GM10248 (cell line): ENCODE data around the gene PKN2.
A peak's percentile ranks its signal among the peaks of the same experiment; 100 is the strongest.
"Not testable (repeated sequence)": the region's sequence is repeated elsewhere in the genome, so short reads cannot be mapped to it uniquely, and the experiment has no call there.

Experiments
- CTCF ChIA-PET: fragments of 300-600 bp; sonication (Branson Sonifier 250); formaldehyde crosslinking; extraction: SDS; loops from one replicate; lab custom pipeline; 2021; ENCODE audit warnings: antibody characterized with exemption; lab: Yijun Ruan, JAX
- POLR2A ChIA-PET: fragments of 350-650 bp; sonication (Branson Sonifier 250); formaldehyde crosslinking; extraction: SDS; loops from one replicate; lab custom pipeline; 2020; ENCODE audit warnings: antibody characterized with exemption; lab: Yijun Ruan, JAX
- DNase-seq: peaks from one replicate; pipeline ENCODE4 v3.0.0; 2012; ENCODE audit errors: extremely low spot score
- CTCF ChIP-seq: IDR thresholded peaks from 2 replicates; pipeline ENCODE4 v1.5.1; 2012; ENCODE audit warnings: mild to moderate bottlenecking, low read depth; ENCODE audit errors: extremely low read depth, missing control alignments, control extremely low read depth

PKN2 gene

GRCh38 chr1:88875595-88875994, 191.5 kb downstream of the PKN2 start:
- ChIA-PET POLR2A (interaction anchor here (0.5 to 1.1 kb wide), 2 partner anchors 16 to 19 kb away, joined by 3 read pairs; partner anchors contain the start of gene GTF2B), CTCF (interaction anchor here (1.2 to 6.1 kb wide), 7 partner anchors 9 to 266 kb away, joined by 3 to 142 read pairs (median 12); partner anchors contain the start of gene GTF2B)
- DNase-seq: no peak
- TF ChIP-seq CTCF: no peak

GRCh38 chr1:88876573-88877365, 192.7 kb downstream of the PKN2 start:
- CTCF ChIA-PET: interaction anchor here (0.7 to 6.1 kb wide), 27 partner anchors 8 to 697 kb away, joined by 3 to 142 read pairs (median 4); partner anchors contain the start of genes GTF2B and PKN2
- POLR2A ChIA-PET: interaction anchor here (1.0 kb wide), 1 partner anchor 13 kb away, joined by 6 read pairs; no protein-coding TSS in a partner anchor
- no peak for DNase-seq
- no peak for TF ChIP-seq CTCF

GRCh38 chr1:88877382-88877825, 193.3 kb downstream of the PKN2 start:
- TF ChIP-seq CTCF: peak; percentile 49
- ChIA-PET POLR2A (interaction anchor here (2.1 kb wide), 1 partner anchor 14 kb away, joined by 7 read pairs; the partner anchor contains the start of gene GTF2B), CTCF (interaction anchor here (0.7 to 6.1 kb wide), 27 partner anchors 8 to 697 kb away, joined by 3 to 142 read pairs (median 4); partner anchors contain the start of genes GTF2B and PKN2)
- DNase-seq: no peak

GRCh38 chr1:88877911-88878310, 193.8 kb downstream of the PKN2 start:
- TF ChIP-seq CTCF: peak; percentile 6
- CTCF ChIA-PET: interaction anchor here (0.7 to 6.1 kb wide), 16 partner anchors 12 to 698 kb away, joined by 3 to 142 read pairs (median 4); partner anchors contain the start of gene GTF2B
- DNase-seq: no peak
- POLR2A ChIA-PET: interaction anchor here (2.1 kb wide), 1 partner anchor 13 kb away, joined by 7 read pairs; the partner anchor contains the start of gene GTF2B

GRCh38 chr1:88878731-88879130, 194.7 kb downstream of the PKN2 start:
- CTCF ChIA-PET: interaction anchor here (0.7 to 6.1 kb wide), 10 partner anchors 11 to 698 kb away, joined by 3 to 142 read pairs (median 4); partner anchors contain the start of gene GTF2B
- POLR2A ChIA-PET: interaction anchor here (0.7 to 2.1 kb wide), 2 partner anchors 12 to 199 kb away, joined by 4 to 7 read pairs; partner anchors contain the start of gene GTF2B
- no peak for TF ChIP-seq CTCF
- DNase-seq: no peak

- ChIA-PET POLR2A (interaction anchor here (0.6 to 0.7 kb wide), 4 partner anchors 11 to 1746 kb away, joined by 3 to 4 read pairs (median 4); partner anchors contain the start of genes GTF2B and PKN2), CTCF (interaction anchor here (1.5 to 5.9 kb wide), 2 partner anchors 9 to 226 kb away, joined by 8 to 67 read pairs; partner anchors contain the start of gene GTF2B)
- DNase-seq: not testable (repeated sequence)
These were observed 196.6 kb downstream of the PKN2 start for GRCh38 chr1:88880717-88881116.
